Stimulated activated CD4-positive, alpha-beta T cell treated with anti-CD3 and anti-CD28 coated beads, Interleukin-12 subunit alpha, Interleukin-12 subunit beta, amount 100 ng/mL, for 48 hours (primary cell): Measurements from ENCODE around the gene PDGFC.
"Not testable (repeated sequence)": the region's sequence is repeated elsewhere in the genome, so short reads cannot be mapped to it uniquely, and the experiment has no call there.

Experiments
- DNase-seq, 3 donors: peaks; one replicate each; pipeline ENCODE4 v3.0.0-alpha.2; 2020; ENCODE audit warnings: low read depth in 2 of 3, low spot score in 1 of 3

Gene PDGFC

DNA sequence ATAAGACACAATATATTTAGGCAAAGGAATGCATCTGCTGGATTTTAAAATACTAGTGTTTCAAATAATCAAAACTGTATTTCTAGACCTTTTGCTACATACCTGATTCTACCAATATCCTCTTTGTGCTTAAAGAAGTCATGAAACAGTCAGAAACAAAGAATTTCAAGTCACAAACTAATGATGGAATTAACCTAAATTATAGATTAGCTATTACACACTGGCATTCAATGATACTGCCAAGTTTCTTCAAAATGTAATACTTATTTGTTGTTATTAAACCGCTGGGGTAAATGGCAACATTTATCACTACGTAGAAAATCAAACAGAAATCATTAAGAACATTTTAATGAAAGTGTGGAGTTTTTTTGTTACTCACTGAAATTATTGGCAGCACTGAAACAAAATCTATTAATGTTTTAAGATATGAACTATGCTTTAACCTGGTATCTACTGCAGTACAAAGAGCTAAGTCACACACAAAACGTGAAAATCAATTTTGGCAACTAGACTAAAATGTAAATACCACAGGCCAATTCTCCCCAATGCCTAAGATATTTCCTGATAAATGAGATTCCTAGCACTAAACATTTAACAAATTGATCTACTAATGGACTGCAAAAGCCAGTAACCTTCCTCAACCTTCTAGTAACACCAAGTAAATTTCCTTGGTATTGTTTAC lies 19.4 kb downstream of the PDGFC start:
- DNase-seq, result no peak

- no peak for DNase-seq
Observed at GRCh38 chr4:156950948-156951347, 20.7 kb downstream of the PDGFC start.

GRCh38 chr4:156950090-156950489 lies 21.5 kb downstream of the PDGFC start:
- no peak for DNase-seq

DNA sequence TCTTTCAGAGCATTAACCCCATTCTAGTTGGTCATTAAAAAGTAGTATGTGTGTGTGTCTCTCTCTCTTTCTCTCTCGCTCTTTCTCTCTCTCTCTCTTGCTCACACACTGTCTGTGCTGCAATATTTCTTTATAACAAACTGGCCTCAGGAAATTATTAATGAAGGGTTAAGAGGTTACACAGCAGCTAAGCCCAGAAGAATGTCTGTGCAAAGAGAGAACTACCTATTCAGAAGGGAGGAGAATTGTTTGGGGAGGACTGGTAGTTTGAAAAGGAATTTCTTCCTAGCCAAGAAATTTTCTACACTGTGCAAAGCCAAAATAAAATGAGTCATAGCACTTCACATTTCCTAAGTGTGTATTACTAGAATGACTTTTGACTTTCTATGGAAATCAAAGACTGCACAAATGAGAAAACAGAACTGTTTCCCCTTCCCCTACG lies 22.2 kb downstream of the PDGFC start:
- DNase-seq, result no peak

DNA sequence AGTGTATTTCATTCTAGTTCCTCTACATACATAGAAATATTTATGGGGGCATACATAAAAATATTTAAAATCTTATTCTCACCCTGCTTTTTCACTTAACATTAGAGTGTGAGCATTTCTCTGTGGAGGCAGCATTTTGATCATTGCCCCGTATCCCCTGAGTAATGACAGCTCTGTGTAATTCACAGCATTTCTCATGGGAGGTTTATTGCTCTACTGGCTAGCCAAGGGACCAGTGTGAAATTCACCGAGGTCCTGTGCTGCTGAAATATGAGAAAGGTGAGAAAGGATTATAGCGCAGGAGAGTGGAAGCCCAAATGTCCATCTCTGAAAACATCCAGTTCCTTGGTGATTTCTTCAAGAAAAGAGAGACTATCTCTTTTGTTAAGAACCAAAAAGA lies 22.9 kb downstream of the PDGFC start:
- no peak for DNase-seq

- DNase-seq, result no peak
Observed at GRCh38 chr4:156948133-156948532, 23.5 kb downstream of the PDGFC start.

DNA sequence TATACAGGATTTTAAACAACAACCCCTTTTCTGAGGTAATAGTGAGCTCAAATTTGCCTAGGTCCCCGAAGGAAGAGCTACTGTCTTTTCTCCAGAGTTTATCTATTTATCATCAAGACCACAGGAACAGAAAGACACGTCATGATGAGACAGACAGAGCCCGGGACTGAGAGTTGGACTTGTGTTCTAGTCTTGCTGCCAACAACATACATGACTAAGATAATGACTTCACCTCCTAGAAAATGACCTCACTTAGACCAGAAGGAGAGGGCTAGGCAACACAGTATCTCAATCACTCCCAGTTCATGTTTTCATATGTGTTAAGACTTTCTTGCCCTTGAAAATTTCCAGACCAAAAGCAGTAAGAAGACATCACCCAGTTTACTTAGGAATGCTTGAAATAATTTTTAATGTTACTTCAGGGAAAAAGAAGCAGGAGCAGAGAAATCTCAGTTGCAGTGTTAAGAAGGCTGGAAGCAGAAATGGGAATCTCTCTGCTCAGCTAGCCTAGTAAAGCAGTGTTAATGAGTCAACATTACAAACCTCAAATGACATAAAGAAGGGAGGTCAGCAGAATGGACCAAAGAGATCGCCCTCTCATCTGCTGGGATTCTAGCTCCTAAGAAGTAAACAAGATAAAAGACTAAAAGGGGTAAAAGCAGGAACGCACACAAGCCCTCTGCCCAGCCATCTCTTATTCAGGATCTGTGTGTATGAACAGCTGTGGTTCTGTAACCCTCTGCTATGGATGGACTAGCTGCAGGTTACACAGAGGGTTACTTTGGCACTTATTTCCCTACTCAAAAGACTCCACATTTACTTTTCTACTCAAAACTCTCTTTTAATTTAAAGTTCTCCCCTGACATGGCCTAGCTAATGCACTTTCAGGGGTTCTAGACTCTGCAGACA lies 24.8 kb downstream of the PDGFC start:
- no peak for DNase-seq

DNA sequence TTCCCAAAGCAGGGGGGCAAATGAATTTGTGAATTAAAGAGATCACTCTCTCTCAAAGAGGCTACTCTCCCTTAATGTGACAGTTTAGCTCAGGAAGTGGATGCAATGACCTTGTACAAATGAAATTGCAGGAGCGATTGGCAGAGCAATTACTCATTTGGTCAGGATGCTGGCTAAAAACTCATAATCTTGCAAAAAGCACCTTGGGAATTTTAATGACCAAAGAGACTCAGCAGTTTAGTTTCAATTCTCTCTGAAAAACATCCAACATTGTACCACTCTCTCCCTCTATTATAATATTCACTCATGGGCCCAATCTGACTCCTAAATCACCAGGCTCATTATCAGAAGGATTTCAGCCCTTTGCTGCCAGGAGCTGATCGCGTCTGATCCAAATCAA lies 26.1 kb downstream of the PDGFC start:
- DNase-seq, result no peak

DNA sequence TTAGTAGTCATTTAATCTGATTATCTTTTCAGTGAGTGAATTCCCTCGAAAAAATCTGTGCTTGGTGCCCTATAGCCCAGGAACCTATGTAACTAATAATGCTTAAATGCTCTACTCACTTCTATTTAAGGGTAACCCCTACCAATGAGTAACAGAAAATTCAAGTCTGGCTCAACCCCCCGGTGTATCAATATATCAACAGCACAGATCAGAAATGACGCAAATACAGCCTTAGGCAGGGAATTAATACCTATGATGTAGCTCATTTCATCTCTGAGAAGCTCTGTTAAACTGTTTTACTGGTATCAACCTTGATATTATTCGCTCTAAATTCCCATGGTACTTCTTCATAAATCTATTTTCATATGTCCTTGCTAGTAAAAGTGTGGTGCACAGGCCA lies 28.6 kb downstream of the PDGFC start:
- DNase-seq, result no peak

DNA sequence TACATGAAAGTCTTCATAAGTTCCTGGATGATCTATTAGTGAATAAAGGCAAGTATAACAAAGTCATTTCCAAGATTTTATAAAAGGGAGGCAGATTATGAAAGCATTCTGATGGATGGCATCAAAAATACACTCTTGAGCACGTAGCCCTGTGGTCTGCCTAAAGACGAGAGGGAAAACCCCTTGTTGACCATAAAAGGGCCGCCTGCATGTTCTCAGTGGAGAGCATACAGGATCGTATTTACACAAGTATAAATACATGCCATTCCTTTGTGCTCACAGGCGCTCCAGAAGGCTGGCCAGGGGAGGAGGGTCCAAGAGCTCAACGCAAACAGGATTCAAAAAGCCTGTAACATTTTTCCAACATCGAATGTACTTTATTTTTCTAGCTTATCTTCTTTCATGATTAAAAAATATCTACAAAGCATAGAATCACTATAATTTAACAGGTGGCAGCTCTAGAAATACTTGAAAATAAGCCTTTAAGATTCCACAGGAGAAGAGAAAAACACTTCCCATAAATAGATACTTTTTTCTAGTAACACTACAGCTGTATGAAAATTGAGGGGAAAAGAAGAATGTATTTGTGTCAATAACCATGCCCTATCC lies 29.6 kb downstream of the PDGFC start:
- no peak for DNase-seq

- no peak for DNase-seq
Observed at GRCh38 chr4:156939801-156940200, 31.8 kb downstream of the PDGFC start.

DNA sequence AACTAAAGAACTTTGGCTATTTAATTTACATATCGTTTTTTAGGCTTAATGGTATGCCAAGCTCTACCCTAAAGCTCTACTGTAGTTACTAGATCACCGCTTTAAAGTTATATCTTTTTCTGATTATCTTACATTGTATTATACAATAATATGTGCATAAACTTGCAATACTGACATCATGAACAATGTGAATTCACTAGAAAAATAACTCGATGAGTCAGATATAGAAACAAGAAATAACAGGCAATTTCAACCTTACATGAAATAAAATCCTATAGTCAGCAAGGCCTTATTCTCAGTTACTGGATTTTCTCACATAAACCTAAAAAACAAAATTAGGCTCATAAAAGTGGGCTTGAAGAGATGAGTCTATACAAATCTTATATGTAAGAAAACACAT lies 32.5 kb downstream of the PDGFC start:
- no peak for DNase-seq

- no peak for DNase-seq
Observed at GRCh38 chr4:156934259-156934635, 37.4 kb downstream of the PDGFC start.

- DNase-seq, result no peak
Observed at GRCh38 chr4:156933633-156934258, 37.9 kb downstream of the PDGFC start.

- DNase-seq, result not testable (repeated sequence)
Observed at GRCh38 chr4:156932360-156932759, 39.2 kb downstream of the PDGFC start.

- no peak for DNase-seq
Observed at GRCh38 chr4:156931267-156931666, 40.3 kb downstream of the PDGFC start.

- no peak for DNase-seq
Observed at GRCh38 chr4:156929386-156930105, 42.1 kb downstream of the PDGFC start.

- DNase-seq, result no peak
Observed at GRCh38 chr4:156924774-156925315, 46.8 kb downstream of the PDGFC start.

- no peak for DNase-seq
Observed at GRCh38 chr4:156923525-156923924, 48.1 kb downstream of the PDGFC start.

DNA sequence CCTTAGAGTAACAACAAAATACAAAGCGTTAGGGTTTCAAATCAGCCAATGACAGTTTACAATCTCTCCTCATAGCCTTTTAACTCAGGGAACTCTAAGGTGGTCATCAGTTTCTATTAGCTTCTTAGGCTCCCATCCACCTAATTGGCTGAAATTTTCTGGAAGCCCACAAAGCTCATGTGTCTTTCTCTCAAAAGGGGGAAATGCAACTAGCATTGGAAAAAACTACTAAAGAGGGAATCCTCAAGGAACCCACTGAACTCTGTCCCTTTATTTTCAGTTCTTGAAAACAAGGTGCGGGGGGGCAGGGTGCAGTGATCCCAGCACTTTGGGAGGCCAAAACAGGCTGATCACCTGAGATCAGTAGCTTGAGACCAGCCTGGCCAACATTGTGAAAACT lies 56.4 kb downstream of the PDGFC start:
- no peak for DNase-seq

DNA sequence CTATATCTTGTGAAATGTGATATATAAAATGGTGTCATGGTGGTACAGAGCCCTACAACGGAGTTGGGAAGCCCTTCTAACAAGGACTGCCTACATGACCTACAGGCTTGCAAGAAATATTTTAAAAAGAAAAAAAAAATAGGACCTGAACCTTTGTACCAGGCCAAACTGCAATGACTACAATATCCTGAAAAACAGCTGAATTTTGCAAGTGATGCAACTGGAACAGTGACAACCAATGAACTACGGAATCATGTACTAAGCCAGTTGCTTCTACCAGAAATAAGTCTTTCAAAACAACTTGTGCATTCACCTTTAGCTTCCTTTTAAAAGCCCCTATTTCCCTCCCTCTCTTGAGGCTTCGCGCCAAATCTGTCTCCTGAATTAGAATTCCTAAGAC lies 58.4 kb downstream of the PDGFC start:
- no peak for DNase-seq
